Upper lobe of right lung (tissue), 1 donor: Measurements from ENCODE around the gene RXFP3. TPM values are rescaled to one million over a fixed set of nuclear protein-coding genes. Genes with fewer than 3 reads are reported as not detected.

Experiments used
- ATAC-seq: fragments of 200-7000 bp; cut with Tn5 transposase; one replicate; pipeline ENCODE4 v1.9.1; 2020; ENCODE audit warnings: mild to moderate bottlenecking, moderate library complexity
- DNase-seq: peaks from one replicate; pipeline ENCODE4 v3.0.0-alpha.2; 2020
- H3K27ac ChIP-seq: fragments of 200-600 bp; one replicate; pipeline ENCODE4 v1.8.0; 2022
- H3K27me3 ChIP-seq: fragments of 200-600 bp; one replicate; pipeline ENCODE4 v1.8.0; 2022; ENCODE audit warnings: mild to moderate bottlenecking
- H3K36me3 ChIP-seq: fragments of 200-600 bp; one replicate; pipeline ENCODE4 v1.8.0; 2022
- H3K4me1 ChIP-seq: fragments of 200-600 bp; one replicate; pipeline ENCODE4 v1.8.0; 2022
- H3K4me3 ChIP-seq: fragments of 200-600 bp; one replicate; pipeline ENCODE4 v1.8.0; 2022; ENCODE audit warnings: mild to moderate bottlenecking
- H3K9me3 ChIP-seq: fragments of 200-600 bp; one replicate; pipeline ENCODE4 v1.8.0; 2022
- CTCF ChIP-seq: fragments of 200-600 bp; IDR thresholded peaks from one replicate; pipeline ENCODE4 v1.8.0; 2022; ENCODE audit warnings: antibody characterized with exemption
- intact Hi-C: fragments of 100-400 bp; cut with DNase I; formaldehyde crosslinking; loops from one replicate; pipeline ENCODE4 v1.11.0; 2022
- total RNA-seq: library from RNA; stranded (reverse); fragmentation: NEBNext Ultra II Directional; extraction: Animal tissue kit (Norgen Biotek cat#: 25700); gene quantifications from one replicate; pipeline ENCODE4 v1.2.1, GENCODE V29; 2021
- donor health status: DM: no; HTN: yes; CAD: no; lungs with severe emphysema.

The RXFP3 gene
- total RNA-seq, 1 donor from 2014 or later = not detected

GRCh38 chr5:33984671-33985124, 48.5 kb downstream of the RXFP3 start, which contains the start of gene SLC45A2:
Gene SLC45A2, minus strand, starts transcription at chr5:33984693. Its CDS starts 110 bp downstream, at chr5:33984583.
- no peak for TF ChIP-seq CTCF
- intact Hi-C loops = no loop called here
- no peaks in the 10 kb centered on the region for H3K27me3 ChIP-seq
- H3K36me3 ChIP-seq = peaks cover 17% of the 10 kb centered on the region
- no peak within 1 kb of the TSS for H3K4me3 ChIP-seq
- DNase-seq (no peak), ATAC-seq (no peak)
- no peaks in the 10 kb centered on the region for H3K9me3 ChIP-seq
- no peaks in the 10 kb centered on the region for H3K4me1 ChIP-seq
- H3K27ac ChIP-seq = no peak within 1 kb of the TSS

GRCh38 chr5:33985447-33985846, 49.3 kb downstream of the RXFP3 start:
- Histone ChIP-seq H3K4me1 (no peaks in the 10 kb centered on the region), H3K9me3 (no peaks in the 10 kb centered on the region), H3K27ac (no peak overlapping the region), H3K36me3 (peaks cover 17% of the 10 kb centered on the region), H3K4me3 (no peak overlapping the region), H3K27me3 (no peaks in the 10 kb centered on the region)
- DNase-seq (no peak), ATAC-seq (no peak)
- no peak for TF ChIP-seq CTCF
- intact Hi-C loops = no loop called here

Other genes starting within 250 kb of the RXFP3 start
- 11.2 TPM for gene ADAMTS12, start 44.4 kb upstream of the RXFP3 start, total RNA-seq
- gene SLC45A2, start 48.3 kb downstream of the RXFP3 start, total RNA-seq = not detected
- gene AMACR, start 71.7 kb downstream of the RXFP3 start, total RNA-seq = 9.1 TPM
- gene C1QTNF3, start 106.8 kb downstream of the RXFP3 start, total RNA-seq = 4.5 TPM